PC-9 (cell line): Measurements from ENCODE around the gene ULK3.

Source experiments
- CTCF ChIP-seq: fragments of 200-600 bp; sonication (generic); conservative IDR thresholded peaks from 2 replicates; pipeline ENCODE4 v1.6.1; 2017; ENCODE audit warnings: mixed run types, antibody characterized with exemption, mild to moderate bottlenecking, moderate library complexity
- EZH2 ChIP-seq: fragments of 200-600 bp; sonication (generic); IDR thresholded peaks from 2 replicates; pipeline ENCODE4 v1.8.0; 2017; ENCODE audit warnings: antibody characterized with exemption, low read depth

- TF ChIP-seq CTCF (no peak), EZH2 (no peak)
Observed at GRCh38 chr15:74823324-74823723, 19.6 kb downstream of the ULK3 start.
